OCI-LY1 (cell line): ENCODE results near the gene HDGFL3.

Source experiments
- H2AFZ ChIP-seq: fragments of 200-600 bp; sonication (generic), shearing (Covaris generic); 2 replicates; pipeline ENCODE4 v1.6.0; 2014; ENCODE audit warnings: antibody characterized with exemption, mild to moderate bottlenecking, low read length
- H3F3A ChIP-seq: fragments of 200-600 bp; sonication (generic), shearing (Covaris generic); 2 replicates; pipeline ENCODE4 v1.6.0; 2014; ENCODE audit warnings: mild to moderate bottlenecking, antibody characterized with exemption, low read length, moderate library complexity; ENCODE audit not compliant: insufficient read depth
- H3K27ac ChIP-seq: fragments of 200-600 bp; sonication (generic); 2 replicates; pipeline ENCODE4 v1.5.1; 2014; ENCODE audit warnings: low read length, mixed run types, mild to moderate bottlenecking, low read depth; ENCODE audit not compliant: poor library complexity, severe bottlenecking
- H3K27me3 ChIP-seq: fragments of 200-600 bp; sonication (generic); 2 replicates; pipeline ENCODE4 v1.6.0; 2014; ENCODE audit warnings: antibody characterized with exemption, mild to moderate bottlenecking, low read length, moderate library complexity; ENCODE audit not compliant: insufficient read depth
- H3K36me3 ChIP-seq: fragments of 200-600 bp; sonication (generic); 2 replicates; pipeline ENCODE4 v1.6.1; 2014; ENCODE audit warnings: mild to moderate bottlenecking, antibody characterized with exemption, low read length, moderate library complexity, mixed read lengths; ENCODE audit not compliant: insufficient read depth
- H3K4me1 ChIP-seq: fragments of 200-600 bp; sonication (generic); 2 replicates; pipeline ENCODE4 v1.5.1; 2014; ENCODE audit warnings: mild to moderate bottlenecking, low read length, moderate library complexity; ENCODE audit not compliant: insufficient read depth, severe bottlenecking
- H3K4me2 ChIP-seq: fragments of 200-600 bp; sonication (generic), shearing (Covaris generic); 2 replicates; pipeline ENCODE4 v1.6.1; 2014; ENCODE audit warnings: low read length
- H3K4me3 ChIP-seq: fragments of 200-600 bp; sonication (generic); 2 replicates; pipeline ENCODE4 v1.5.1; 2014; ENCODE audit warnings: low read length, low read depth, mild to moderate bottlenecking, mixed read lengths; ENCODE audit not compliant: poor library complexity, severe bottlenecking
- H3K79me2 ChIP-seq: fragments of 200-600 bp; shearing (Covaris generic); 2 replicates; pipeline ENCODE4 v1.6.1; 2016; ENCODE audit warnings: mixed run types, low read length, mixed read lengths; ENCODE audit not compliant: insufficient read depth
- H3K9ac ChIP-seq: fragments of 200-600 bp; sonication (generic), shearing (Covaris generic); 2 replicates; pipeline ENCODE4 v1.6.1; 2014; ENCODE audit warnings: mild to moderate bottlenecking, low read length, mixed read lengths
- H3K9me2 ChIP-seq: fragments of 200-600 bp; sonication (generic), shearing (Covaris generic); 2 replicates; pipeline ENCODE4 v1.6.1; 2014; ENCODE audit warnings: low read depth, mild to moderate bottlenecking, low read length, mixed read lengths
- H3K9me3 ChIP-seq: fragments of 200-600 bp; shearing (Covaris generic); 2 replicates; pipeline ENCODE4 v1.6.1; 2014; ENCODE audit warnings: low read length, mixed read lengths
- H4K20me1 ChIP-seq: fragments of 200-600 bp; sonication (generic), shearing (Covaris generic); 2 replicates; pipeline ENCODE4 v1.6.0; 2016; ENCODE audit warnings: mild to moderate bottlenecking, low read length; ENCODE audit not compliant: insufficient read depth
- CTCF ChIP-seq: fragments of 200-600 bp; sonication (generic), shearing (Covaris generic); IDR thresholded peaks from 2 replicates; pipeline ENCODE4 v1.5.1; 2017; ENCODE audit warnings: mild to moderate bottlenecking, antibody characterized with exemption, low read length, moderate library complexity, mixed read lengths
- EZH2 ChIP-seq: fragments of 200-600 bp; sonication (generic), shearing (Covaris generic); IDR thresholded peaks from 2 replicates; pipeline ENCODE4 v1.8.0; 2017; ENCODE audit warnings: borderline replicate concordance, mixed run types, mild to moderate bottlenecking, antibody characterized with exemption, low read length, moderate library complexity, mixed read lengths

HDGFL3 gene

DNA sequence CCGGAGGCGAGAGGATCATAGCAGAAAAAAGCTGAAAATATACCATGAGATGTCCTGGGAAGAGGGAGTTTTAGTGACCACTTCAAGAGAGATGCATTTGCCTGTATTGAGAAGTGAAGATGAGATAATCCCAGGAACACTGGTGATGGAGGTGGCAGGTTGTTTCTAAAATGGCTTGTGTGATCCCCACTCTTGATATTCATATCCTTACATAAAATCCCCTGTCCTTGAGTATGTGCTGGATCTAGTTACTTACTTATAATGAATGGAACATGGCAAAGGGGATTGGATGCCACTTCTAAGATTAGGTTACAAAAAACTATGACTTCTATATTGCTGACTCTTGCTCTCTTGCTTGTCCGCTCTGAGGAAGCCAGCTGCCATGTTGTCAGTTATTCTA lies 22.1 kb downstream of the HDGFL3 start:
- H3F3A ChIP-seq, result no peaks in the 10 kb centered on the region
- H3K79me2 ChIP-seq, result no peaks in the 10 kb centered on the region
- no peak overlapping the region for H3K9ac ChIP-seq
- H3K27ac ChIP-seq, result no peak overlapping the region
- no peaks in the 10 kb centered on the region for H3K9me3 ChIP-seq
- H3K4me3 ChIP-seq, result no peak overlapping the region
- no peaks in the 10 kb centered on the region for H3K9me2 ChIP-seq
- no peaks in the 10 kb centered on the region for H3K27me3 ChIP-seq
- H2AFZ ChIP-seq, result no peak overlapping the region
- no peak overlapping the region for H3K4me2 ChIP-seq
- no peaks in the 10 kb centered on the region for H4K20me1 ChIP-seq
- no peaks in the 10 kb centered on the region for H3K36me3 ChIP-seq
- H3K4me1 ChIP-seq, result no peaks in the 10 kb centered on the region
- TF ChIP-seq CTCF (no peak), EZH2 (no peak)

DNA sequence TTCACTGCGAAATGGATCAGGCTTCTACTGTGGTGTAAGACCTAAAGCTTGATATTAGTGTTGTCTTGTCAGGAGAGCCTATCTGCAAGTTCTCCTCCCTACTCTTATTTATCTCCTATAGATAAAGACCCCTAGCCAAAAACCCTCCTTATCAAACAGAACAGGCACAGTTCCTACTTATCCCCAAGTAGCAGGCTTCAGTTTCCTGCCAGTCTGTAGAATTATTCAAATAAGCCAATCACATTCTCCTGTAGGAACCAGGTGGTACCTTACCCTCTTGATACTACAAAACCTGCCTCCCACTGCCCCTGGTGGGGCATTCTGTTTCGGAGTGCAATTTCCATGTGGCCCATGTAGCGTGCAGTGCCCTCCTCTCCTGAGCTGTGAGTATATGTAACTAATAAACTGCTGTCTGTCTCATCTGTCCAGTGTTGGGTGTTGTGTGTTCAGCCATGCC lies 28.7 kb downstream of the HDGFL3 start:
- H4K20me1 ChIP-seq, result no peaks in the 10 kb centered on the region
- H3K4me1 ChIP-seq, result no peaks in the 10 kb centered on the region
- H2AFZ ChIP-seq, result no peak overlapping the region
- H3K4me3 ChIP-seq, result no peak overlapping the region
- H3K9me2 ChIP-seq, result no peaks in the 10 kb centered on the region
- no peaks in the 10 kb centered on the region for H3K79me2 ChIP-seq
- no peaks in the 10 kb centered on the region for H3F3A ChIP-seq
- no peaks in the 10 kb centered on the region for H3K9me3 ChIP-seq
- H3K9ac ChIP-seq, result no peak overlapping the region
- no peak overlapping the region for H3K27ac ChIP-seq
- no peaks in the 10 kb centered on the region for H3K27me3 ChIP-seq
- H3K4me2 ChIP-seq, result no peak overlapping the region
- TF ChIP-seq EZH2 (no peak), CTCF (no peak)
- no peaks in the 10 kb centered on the region for H3K36me3 ChIP-seq

DNA sequence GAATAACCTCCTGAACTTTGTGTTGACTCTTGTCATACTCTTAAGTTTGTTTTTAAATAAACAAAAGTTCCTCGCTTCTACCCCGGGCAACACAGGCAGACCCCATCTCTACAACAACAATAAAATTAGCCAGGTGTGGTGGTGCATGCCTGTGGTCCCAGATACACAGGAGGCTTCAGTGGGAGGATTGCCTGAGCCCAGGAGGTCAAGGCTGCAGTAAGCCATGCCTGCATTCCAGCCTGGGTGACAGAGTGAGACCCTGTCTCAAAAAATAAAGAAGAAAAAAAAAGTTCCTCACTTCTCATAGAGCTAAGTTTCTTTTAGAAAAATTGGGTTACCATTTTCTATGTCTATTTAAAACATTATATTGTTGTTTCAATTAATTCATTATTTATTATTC lies 29.2 kb downstream of the HDGFL3 start:
- H3F3A ChIP-seq, result no peaks in the 10 kb centered on the region
- H3K4me2 ChIP-seq, result no peak overlapping the region
- no peak overlapping the region for H3K27ac ChIP-seq
- no peaks in the 10 kb centered on the region for H4K20me1 ChIP-seq
- TF ChIP-seq CTCF, result no peak
- no peak for TF ChIP-seq EZH2
- H3K9ac ChIP-seq, result no peak overlapping the region
- H3K27me3 ChIP-seq, result no peaks in the 10 kb centered on the region
- no peaks in the 10 kb centered on the region for H3K36me3 ChIP-seq
- no peak overlapping the region for H3K4me3 ChIP-seq
- H3K79me2 ChIP-seq, result no peaks in the 10 kb centered on the region
- no peaks in the 10 kb centered on the region for H3K4me1 ChIP-seq
- H2AFZ ChIP-seq, result no peak overlapping the region
- H3K9me3 ChIP-seq, result no peaks in the 10 kb centered on the region
- H3K9me2 ChIP-seq, result no peaks in the 10 kb centered on the region
